ENCODE data around the gene PTPRCAP. TPM values are rescaled to one million over a fixed set of nuclear protein-coding genes. Genes with fewer than 3 reads are reported as not detected.

Gene PTPRCAP
- total RNA-seq, 1 donor from 2014 or later, result 2.5 TPM

- no peak for TF ChIP-seq CTCF (IDR thresholded peaks at IDR 0.05; ENCODE audit: insufficient read depth, low read length, poor library complexity, severe bottlenecking)
- Histone ChIP-seq H3K27me3 (ENCODE audit: control insufficient read depth, insufficient read depth, low read length) (no peaks in the 10 kb centered on the region), H3K4me3 (ENCODE audit: low read depth, low read length) (no peak overlapping the region), H3K36me3 (ENCODE audit: control insufficient read depth, insufficient read depth, low read length) (no peaks in the 10 kb centered on the region)
- DNase-seq (ENCODE audit: low read depth), result no peak
Observed at GRCh38 chr11:67387518-67387917, 50.0 kb downstream of the PTPRCAP start.

GRCh38 chr11:67387069-67387468, 50.4 kb downstream of the PTPRCAP start:
- DNase-seq (ENCODE audit: low read depth), result no peak
- Histone ChIP-seq H3K36me3 (ENCODE audit: control insufficient read depth, insufficient read depth, low read length) (no peaks in the 10 kb centered on the region), H3K4me3 (ENCODE audit: low read depth, low read length) (no peak overlapping the region), H3K27me3 (ENCODE audit: control insufficient read depth, insufficient read depth, low read length) (no peaks in the 10 kb centered on the region)
- no peak for TF ChIP-seq CTCF (IDR thresholded peaks at IDR 0.05; ENCODE audit: insufficient read depth, low read length, poor library complexity, severe bottlenecking)

Other genes with a start within 250 kb of the PTPRCAP start
- 46.4 and 51.3 TPM in 2 replicates for gene GRK2, start 171.2 kb downstream of the PTPRCAP start, total RNA-seq
- gene ANKRD13D, start 148.4 kb downstream of the PTPRCAP start, total RNA-seq, result 36.6 and 48.5 TPM in 2 replicates
- 37.2 and 39.9 TPM in 2 replicates for gene SSH3, start 134.2 kb downstream of the PTPRCAP start, total RNA-seq
- gene POLD4, start 84.1 kb downstream of the PTPRCAP start, total RNA-seq, result 70.7 and 75.5 TPM in 2 replicates
- gene CLCF1, start 64.1 kb downstream of the PTPRCAP start, total RNA-seq, result 33.1 and 34.3 TPM in 2 replicates
- gene RAD9A, start 45.7 kb downstream of the PTPRCAP start, total RNA-seq, result 8.3 and 13.6 TPM in 2 replicates
- 309 and 319 TPM in 2 replicates for gene PPP1CA, start 35.8 kb downstream of the PTPRCAP start, total RNA-seq
- gene TBC1D10C, start 33.6 kb downstream of the PTPRCAP start, total RNA-seq, result 0.84 and 1.0 TPM in 2 replicates
- 0.21 and 0.27 TPM in 2 replicates for gene CARNS1, start 22.0 kb downstream of the PTPRCAP start, total RNA-seq
- 64.6 and 86.5 TPM in 2 replicates for gene RPS6KB2, start 9.2 kb downstream of the PTPRCAP start, total RNA-seq
- gene CORO1B, start 5.8 kb upstream of the PTPRCAP start, total RNA-seq, result 136 and 153 TPM in 2 replicates
- not detected in 2 replicates for gene GPR152, start 15.0 kb upstream of the PTPRCAP start, total RNA-seq
- 0.17 TPM in 1 of 2 replicates, not detected in the other for gene CABP4, start 17.7 kb upstream of the PTPRCAP start, total RNA-seq
- gene TMEM134, start 31.6 kb upstream of the PTPRCAP start, total RNA-seq, result 53.8 and 102 TPM in 2 replicates
- 45.9 and 55.9 TPM in 2 replicates for gene AIP, start 45.3 kb upstream of the PTPRCAP start, total RNA-seq
- gene PITPNM1, start 67.7 kb upstream of the PTPRCAP start, total RNA-seq, result 50.8 and 55.5 TPM in 2 replicates
- 104 and 135 TPM in 2 replicates for gene CDK2AP2, start 70.5 kb upstream of the PTPRCAP start, total RNA-seq
- gene CABP2, start 85.8 kb upstream of the PTPRCAP start, total RNA-seq, result not detected in 2 replicates
- gene GSTP1, start 146.1 kb upstream of the PTPRCAP start, total RNA-seq, result 1,390 and 1,923 TPM in 2 replicates
- gene NDUFV1, start 169.3 kb upstream of the PTPRCAP start, total RNA-seq, result 229 and 262 TPM in 2 replicates
- gene NUDT8, start 192.3 kb upstream of the PTPRCAP start, total RNA-seq, result 5.1 TPM in 2 replicates
- gene TBX10, start 202.1 kb upstream of the PTPRCAP start, total RNA-seq, result not detected in 2 replicates
- gene ACY3, start 213.0 kb upstream of the PTPRCAP start, total RNA-seq, result 0.21 TPM in 1 of 2 replicates, not detected in the other
- 0.07 and 0.13 TPM in 2 replicates for gene ALDH3B2, start 236.9 kb upstream of the PTPRCAP start, total RNA-seq